Activated CD4-positive, CD25-positive, alpha-beta regulatory T cell treated with anti-CD3 and anti-CD28 coated beads, Interleukin-2, amount 50 U/mL, for 24 hours (primary cell): ENCODE data around the gene RASD1.
"Not testable (repeated sequence)": the region's sequence is repeated elsewhere in the genome, so short reads cannot be mapped to it uniquely, and the experiment has no call there.

Experiments used
- ATAC-seq, 2 donors: fragments of 150-1000 bp; cut with Tn5 transposase; one replicate each; pipeline ENCODE4 v1.10.0; 2021; ENCODE audit warnings: mild to moderate bottlenecking in 1 of 2, moderate library complexity in 1 of 2

RASD1 gene

GRCh38 chr17:17467720-17468119, 28.5 kb downstream of the RASD1 start:
- ATAC-seq, result no peak

- ATAC-seq, result no peak
Measured at GRCh38 chr17:17467016-17467415, 29.2 kb downstream of the RASD1 start.

- ATAC-seq, result no peak
Measured at GRCh38 chr17:17466511-17466910, 29.7 kb downstream of the RASD1 start.

- not testable (repeated sequence) for ATAC-seq
Measured at GRCh38 chr17:17465878-17466277, 30.3 kb downstream of the RASD1 start.

- ATAC-seq, result no peak
Measured at GRCh38 chr17:17463821-17464220, 32.4 kb downstream of the RASD1 start.

GRCh38 chr17:17462048-17462824, 34.0 kb downstream of the RASD1 start:
- ATAC-seq, result no peak

- no peak for ATAC-seq
Measured at GRCh38 chr17:17460038-17460437, 36.2 kb downstream of the RASD1 start.

GRCh38 chr17:17457680-17458079, 38.5 kb downstream of the RASD1 start:
- ATAC-seq, result no peak

GRCh38 chr17:17456251-17456650, 39.9 kb downstream of the RASD1 start:
- no peak for ATAC-seq

GRCh38 chr17:17455173-17455572, 41.0 kb downstream of the RASD1 start:
- ATAC-seq, result no peak

- not testable (repeated sequence) for ATAC-seq
Measured at GRCh38 chr17:17454700-17455099, 41.5 kb downstream of the RASD1 start.

GRCh38 chr17:17454276-17454675, 41.9 kb downstream of the RASD1 start:
- no peak for ATAC-seq

GRCh38 chr17:17453088-17453487, 43.1 kb downstream of the RASD1 start:
- no peak for ATAC-seq

- ATAC-seq, result no peak
Measured at GRCh38 chr17:17448723-17449122, 47.5 kb downstream of the RASD1 start.

GRCh38 chr17:17448076-17448475, 48.1 kb downstream of the RASD1 start:
- ATAC-seq, result no peak

- no peak for ATAC-seq
Measured at GRCh38 chr17:17447264-17447663, 48.9 kb downstream of the RASD1 start.

GRCh38 chr17:17446666-17447155, 49.5 kb downstream of the RASD1 start:
- ATAC-seq, result no peak

GRCh38 chr17:17445925-17446665, 50.1 kb downstream of the RASD1 start:
- no peak for ATAC-seq

GRCh38 chr17:17445296-17445924, 50.8 kb downstream of the RASD1 start:
- ATAC-seq, result no peak
